ENCODE data around the gene C14orf93. TPM values are rescaled to one million over a fixed set of nuclear protein-coding genes. Genes with fewer than 3 reads are reported as not detected.

C14orf93 gene
- polyA plus RNA-seq, 2 of the 4 experiments (the other 2 are of a cell fraction) = 6.8 to 9.7 TPM

DNA sequence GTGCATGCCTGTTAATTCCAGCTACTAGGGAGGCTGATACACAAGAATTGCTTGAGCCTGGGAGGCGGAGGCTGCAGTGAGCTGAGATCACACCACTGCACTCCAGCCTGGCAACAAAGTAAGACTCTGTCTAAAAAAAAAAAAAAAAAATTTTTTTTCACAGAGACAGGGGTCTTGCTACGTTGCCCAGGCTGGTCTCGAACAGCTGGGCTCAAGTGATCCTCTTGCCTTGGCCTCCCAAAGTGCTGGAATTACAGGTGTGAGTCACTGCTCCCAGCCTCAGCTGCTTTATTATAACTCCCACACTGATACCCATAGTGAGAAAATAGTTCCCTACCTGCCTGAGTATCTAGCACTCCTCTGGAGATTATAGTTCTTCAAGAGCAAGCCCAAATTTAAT is 64.3 kb downstream of the C14orf93 start:
- H3K9me3 ChIP-seq = no peaks in the 10 kb centered on the region
- H3K27ac ChIP-seq = no peak overlapping the region
- no peak overlapping the region for H3K4me2 ChIP-seq
- H3K4me1 ChIP-seq = no peaks in the 10 kb centered on the region
- FAIRE-seq = no peak
- no peak for ATAC-seq
- no peak overlapping the region for H3K4me3 ChIP-seq
- DNase-seq (ENCODE audit: low read depth in 1 of 2, low spot score in 1 of 2) = no peak
- TF ChIP-seq, protein P1, sequence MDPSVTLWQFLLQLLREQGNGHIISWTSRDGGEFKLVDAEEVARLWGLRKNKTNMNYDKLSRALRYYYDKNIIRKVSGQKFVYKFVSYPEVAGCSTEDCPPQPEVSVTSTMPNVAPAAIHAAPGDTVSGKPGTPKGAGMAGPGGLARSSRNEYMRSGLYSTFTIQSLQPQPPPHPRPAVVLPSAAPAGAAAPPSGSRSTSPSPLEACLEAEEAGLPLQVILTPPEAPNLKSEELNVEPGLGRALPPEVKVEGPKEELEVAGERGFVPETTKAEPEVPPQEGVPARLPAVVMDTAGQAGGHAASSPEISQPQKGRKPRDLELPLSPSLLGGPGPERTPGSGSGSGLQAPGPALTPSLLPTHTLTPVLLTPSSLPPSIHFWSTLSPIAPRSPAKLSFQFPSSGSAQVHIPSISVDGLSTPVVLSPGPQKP (IDR thresholded peaks at IDR 0.05; ENCODE audit: low read depth, low read length) = no peak
- TF ChIP-seq, protein P2, sequence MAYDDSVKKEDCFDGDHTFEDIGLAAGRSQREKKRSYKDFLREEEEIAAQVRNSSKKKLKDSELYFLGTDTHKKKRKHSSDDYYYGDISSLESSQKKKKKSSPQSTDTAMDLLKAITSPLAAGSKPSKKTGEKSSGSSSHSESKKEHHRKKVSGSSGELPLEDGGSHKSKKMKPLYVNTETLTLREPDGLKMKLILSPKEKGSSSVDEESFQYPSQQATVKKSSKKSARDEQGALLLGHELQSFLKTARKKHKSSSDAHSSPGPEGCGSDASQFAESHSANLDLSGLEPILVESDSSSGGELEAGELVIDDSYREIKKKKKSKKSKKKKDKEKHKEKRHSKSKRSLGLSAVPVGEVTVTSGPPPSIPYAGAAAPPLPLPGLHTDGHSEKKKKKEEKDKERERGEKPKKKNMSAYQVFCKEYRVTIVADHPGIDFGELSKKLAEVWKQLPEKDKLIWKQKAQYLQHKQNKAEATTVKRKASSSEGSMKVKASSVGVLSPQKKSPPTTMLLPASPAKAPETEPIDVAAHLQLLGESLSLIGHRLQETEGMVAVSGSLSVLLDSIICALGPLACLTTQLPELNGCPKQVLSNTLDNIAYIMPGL (CRISPR knock-in tag; IDR thresholded peaks at IDR 0.05; ENCODE audit: borderline replicate concordance) = no peak
- TF ChIP-seq, protein P3, sequence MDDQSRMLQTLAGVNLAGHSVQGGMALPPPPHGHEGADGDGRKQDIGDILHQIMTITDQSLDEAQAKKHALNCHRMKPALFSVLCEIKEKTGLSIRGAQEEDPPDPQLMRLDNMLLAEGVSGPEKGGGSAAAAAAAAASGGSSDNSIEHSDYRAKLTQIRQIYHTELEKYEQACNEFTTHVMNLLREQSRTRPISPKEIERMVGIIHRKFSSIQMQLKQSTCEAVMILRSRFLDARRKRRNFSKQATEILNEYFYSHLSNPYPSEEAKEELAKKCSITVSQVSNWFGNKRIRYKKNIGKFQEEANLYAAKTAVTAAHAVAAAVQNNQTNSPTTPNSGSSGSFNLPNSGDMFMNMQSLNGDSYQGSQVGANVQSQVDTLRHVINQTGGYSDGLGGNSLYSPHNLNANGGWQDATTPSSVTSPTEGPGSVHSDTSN (IDR thresholded peaks at IDR 0.05) = no peak
- TF ChIP-seq HOXB5 (CRISPR knock-in tag; IDR thresholded peaks at IDR 0.05) (no peak), CEBPB (IDR thresholded peaks at IDR 0.05) (no peak), KDM1A (IDR thresholded peaks at IDR 0.05; ENCODE audit: low read depth) (no peak), ZSCAN20 (CRISPR knock-in tag; IDR thresholded peaks at IDR 0.05) (no peak), JUNB (IDR thresholded peaks at IDR 0.05) (no peak), MYC (IDR thresholded peaks at IDR 0.05; ENCODE audit: borderline replicate concordance, low read length) (no peak), RFX5 (IDR thresholded peaks at IDR 0.05) (no peak), HDAC2 (IDR thresholded peaks at IDR 0.05) (no peak), CHD2 (IDR thresholded peaks at IDR 0.05; ENCODE audit: low read length, partially characterized antibody) (no peak), KDM5A (IDR thresholded peaks at IDR 0.05) (no peak), ZC3H11A (IDR thresholded peaks at IDR 0.05) (no peak), JUN (IDR thresholded peaks at IDR 0.05) (no peak)
- TF ChIP-seq, protein P4, sequence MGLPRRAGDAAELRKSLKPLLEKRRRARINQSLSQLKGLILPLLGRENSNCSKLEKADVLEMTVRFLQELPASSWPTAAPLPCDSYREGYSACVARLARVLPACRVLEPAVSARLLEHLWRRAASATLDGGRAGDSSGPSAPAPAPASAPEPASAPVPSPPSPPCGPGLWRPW (IDR thresholded peaks at IDR 0.05) = no peak
- TF ChIP-seq, protein P5, sequence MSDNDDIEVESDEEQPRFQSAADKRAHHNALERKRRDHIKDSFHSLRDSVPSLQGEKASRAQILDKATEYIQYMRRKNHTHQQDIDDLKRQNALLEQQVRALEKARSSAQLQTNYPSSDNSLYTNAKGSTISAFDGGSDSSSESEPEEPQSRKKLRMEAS (IDR thresholded peaks at IDR 0.05) = no peak
- TF ChIP-seq, protein P6, sequence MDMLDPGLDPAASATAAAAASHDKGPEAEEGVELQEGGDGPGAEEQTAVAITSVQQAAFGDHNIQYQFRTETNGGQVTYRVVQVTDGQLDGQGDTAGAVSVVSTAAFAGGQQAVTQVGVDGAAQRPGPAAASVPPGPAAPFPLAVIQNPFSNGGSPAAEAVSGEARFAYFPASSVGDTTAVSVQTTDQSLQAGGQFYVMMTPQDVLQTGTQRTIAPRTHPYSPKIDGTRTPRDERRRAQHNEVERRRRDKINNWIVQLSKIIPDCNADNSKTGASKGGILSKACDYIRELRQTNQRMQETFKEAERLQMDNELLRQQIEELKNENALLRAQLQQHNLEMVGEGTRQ (IDR thresholded peaks at IDR 0.05) = no peak
- ChIA-PET CTCF (interaction anchor here (0.5 to 10.6 kb wide), 12 partner anchors 11 to 360 kb away, joined by 3 to 83 read pairs (median 4); partner anchors contain the start of genes HAUS4 and PRMT5), POLR2A (no interaction called here)
- WGBS (ENCODE audit: missing lambda C conversion rate) = 94% methylated on average over 3 of the region's 3 CpGs

DNA sequence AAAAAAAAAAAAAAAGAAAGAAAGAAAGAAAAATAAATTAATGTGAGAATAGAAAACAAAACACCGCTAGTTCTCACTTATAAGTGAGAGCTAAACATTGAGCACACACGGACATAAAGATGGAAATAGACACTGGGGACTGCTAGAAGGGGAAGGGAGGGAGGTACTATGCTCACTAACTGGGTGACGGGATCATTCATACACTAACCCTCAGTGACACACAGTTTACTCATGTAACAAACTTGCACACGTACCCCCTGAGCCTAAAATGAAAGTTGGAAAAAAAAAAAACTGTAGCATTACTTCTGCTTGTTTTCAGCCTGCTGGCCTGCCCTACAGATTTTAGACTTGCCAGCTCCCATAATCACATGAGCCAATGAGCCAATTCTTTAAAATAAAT is 70.3 kb downstream of the C14orf93 start:
- Histone ChIP-seq H3K27ac (no peak overlapping the region), H3K4me3 (no peak overlapping the region), H3K4me1 (no peaks in the 10 kb centered on the region), H3K4me2 (no peak overlapping the region), H3K9me3 (no peaks in the 10 kb centered on the region)
- FAIRE-seq = no peak
- DNase-seq (ENCODE audit: low read depth in 1 of 2, low spot score in 1 of 2) = no peak
- no peak for ATAC-seq
- ChIA-PET CTCF (interaction anchor here (0.7 to 10.6 kb wide), 5 partner anchors 9 to 46 kb away, joined by 3 to 83 read pairs (median 3); partner anchors contain the start of gene PRMT5), POLR2A (interaction anchor here (0.5 kb wide), 1 partner anchor 38 kb away, joined by 3 read pairs; no protein-coding TSS in a partner anchor)
- 79% methylated on average over 4 of the region's 4 CpGs for WGBS (ENCODE audit: missing lambda C conversion rate)
- TF ChIP-seq, protein P5 (IDR thresholded peaks at IDR 0.05) = no peak
- TF ChIP-seq SMC3 (IDR thresholded peaks at IDR 0.05) (no peak), MAFK (IDR thresholded peaks at IDR 0.05; ENCODE audit: partially characterized antibody) (no peak), TP53 (CRISPR knock-in tag; IDR thresholded peaks at IDR 0.05) (no peak), SREBF2 (IDR thresholded peaks at IDR 0.05) (no peak), NFE2L2 (conservative IDR thresholded peaks at IDR 0.05; ENCODE audit: low read length) (no peak), ZNF302 (CRISPR knock-in tag; IDR thresholded peaks at IDR 0.05) (no peak), MAZ (IDR thresholded peaks at IDR 0.05; ENCODE audit: borderline replicate concordance, low read depth, low read length) (no peak), RARB (CRISPR knock-in tag; IDR thresholded peaks at IDR 0.05) (no peak), NR3C1 (IDR thresholded peaks at IDR 0.05) (no peak), PHF8 (IDR thresholded peaks at IDR 0.05; ENCODE audit: borderline replicate concordance, low read depth) (no peak)
- TF ChIP-seq, protein P2 (CRISPR knock-in tag; IDR thresholded peaks at IDR 0.05; ENCODE audit: borderline replicate concordance) = no peak
- TF ChIP-seq, protein P1 (IDR thresholded peaks at IDR 0.05; ENCODE audit: low read depth, low read length) = no peak
- TF ChIP-seq, protein P7, sequence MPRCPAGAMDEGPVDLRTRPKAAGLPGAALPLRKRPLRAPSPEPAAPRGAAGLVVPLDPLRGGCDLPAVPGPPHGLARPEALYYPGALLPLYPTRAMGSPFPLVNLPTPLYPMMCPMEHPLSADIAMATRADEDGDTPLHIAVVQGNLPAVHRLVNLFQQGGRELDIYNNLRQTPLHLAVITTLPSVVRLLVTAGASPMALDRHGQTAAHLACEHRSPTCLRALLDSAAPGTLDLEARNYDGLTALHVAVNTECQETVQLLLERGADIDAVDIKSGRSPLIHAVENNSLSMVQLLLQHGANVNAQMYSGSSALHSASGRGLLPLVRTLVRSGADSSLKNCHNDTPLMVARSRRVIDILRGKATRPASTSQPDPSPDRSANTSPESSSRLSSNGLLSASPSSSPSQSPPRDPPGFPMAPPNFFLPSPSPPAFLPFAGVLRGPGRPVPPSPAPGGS (IDR thresholded peaks at IDR 0.05) = no peak

Measured in A549 (cell line).